Activated T-cell treated with anti-CD3 and anti-CD28 coated beads for 48 hours (primary cell): ENCODE data around the gene EXOC4.
"Not testable (repeated sequence)": the region's sequence is repeated elsewhere in the genome, so short reads cannot be mapped to it uniquely, and the experiment has no call there.

Experiments
- DNase-seq: peaks from one replicate; pipeline ENCODE4 v3.0.0-alpha.2; 2020; ENCODE audit warnings: low read depth

The EXOC4 gene

GRCh38 chr7:133275446-133276095 lies 22.7 kb downstream of the EXOC4 start:
- no peak for DNase-seq

- DNase-seq = not testable (repeated sequence)
Observed at GRCh38 chr7:133278975-133279374, 26.1 kb downstream of the EXOC4 start.

GRCh38 chr7:133282094-133282493 lies 29.2 kb downstream of the EXOC4 start:
- no peak for DNase-seq

GRCh38 chr7:133284092-133284491 lies 31.2 kb downstream of the EXOC4 start:
- no peak for DNase-seq

GRCh38 chr7:133288970-133289369 lies 36.1 kb downstream of the EXOC4 start:
- no peak for DNase-seq

GRCh38 chr7:133290041-133290440 lies 37.2 kb downstream of the EXOC4 start:
- DNase-seq = no peak

- DNase-seq = no peak
Observed at GRCh38 chr7:133290676-133291333, 37.9 kb downstream of the EXOC4 start.

GRCh38 chr7:133292631-133293030 lies 39.8 kb downstream of the EXOC4 start:
- no peak for DNase-seq

GRCh38 chr7:133293384-133294160 lies 40.7 kb downstream of the EXOC4 start:
- DNase-seq = no peak

GRCh38 chr7:133294234-133294633 lies 41.4 kb downstream of the EXOC4 start:
- no peak for DNase-seq

GRCh38 chr7:133295484-133295883 lies 42.6 kb downstream of the EXOC4 start:
- DNase-seq = no peak

GRCh38 chr7:133297093-133297492 lies 44.2 kb downstream of the EXOC4 start:
- DNase-seq = no peak

- no peak for DNase-seq
Observed at GRCh38 chr7:133298080-133298479, 45.2 kb downstream of the EXOC4 start.

- DNase-seq = no peak
Observed at GRCh38 chr7:133299676-133300075, 46.8 kb downstream of the EXOC4 start.

- no peak for DNase-seq
Observed at GRCh38 chr7:133300088-133300487, 47.2 kb downstream of the EXOC4 start.

GRCh38 chr7:133300811-133301210 lies 47.9 kb downstream of the EXOC4 start:
- no peak for DNase-seq

GRCh38 chr7:133301444-133301843 lies 48.6 kb downstream of the EXOC4 start:
- no peak for DNase-seq

GRCh38 chr7:133303372-133303771 lies 50.5 kb downstream of the EXOC4 start:
- no peak for DNase-seq

- DNase-seq = no peak
Observed at GRCh38 chr7:133303931-133304330, 51.1 kb downstream of the EXOC4 start.

- DNase-seq = no peak
Observed at GRCh38 chr7:133309333-133309732, 56.5 kb downstream of the EXOC4 start.

GRCh38 chr7:133310232-133310862 lies 57.5 kb downstream of the EXOC4 start:
- no peak for DNase-seq

- DNase-seq = no peak
Observed at GRCh38 chr7:133313575-133313974, 60.7 kb downstream of the EXOC4 start.

- DNase-seq = no peak
Observed at GRCh38 chr7:133314084-133314483, 61.2 kb downstream of the EXOC4 start.
